Activated CD8-positive, alpha-beta memory T cell treated with anti-CD3 and anti-CD28 coated beads, Interleukin-2, amount 50 U/mL, for 24 hours (primary cell): ENCODE results near the gene CDKN1A.

Experiments
- DNase-seq: peaks from one replicate; pipeline ENCODE4 v3.0.0-alpha.2; 2020; ENCODE audit errors: extremely low read depth

CDKN1A gene

DNA sequence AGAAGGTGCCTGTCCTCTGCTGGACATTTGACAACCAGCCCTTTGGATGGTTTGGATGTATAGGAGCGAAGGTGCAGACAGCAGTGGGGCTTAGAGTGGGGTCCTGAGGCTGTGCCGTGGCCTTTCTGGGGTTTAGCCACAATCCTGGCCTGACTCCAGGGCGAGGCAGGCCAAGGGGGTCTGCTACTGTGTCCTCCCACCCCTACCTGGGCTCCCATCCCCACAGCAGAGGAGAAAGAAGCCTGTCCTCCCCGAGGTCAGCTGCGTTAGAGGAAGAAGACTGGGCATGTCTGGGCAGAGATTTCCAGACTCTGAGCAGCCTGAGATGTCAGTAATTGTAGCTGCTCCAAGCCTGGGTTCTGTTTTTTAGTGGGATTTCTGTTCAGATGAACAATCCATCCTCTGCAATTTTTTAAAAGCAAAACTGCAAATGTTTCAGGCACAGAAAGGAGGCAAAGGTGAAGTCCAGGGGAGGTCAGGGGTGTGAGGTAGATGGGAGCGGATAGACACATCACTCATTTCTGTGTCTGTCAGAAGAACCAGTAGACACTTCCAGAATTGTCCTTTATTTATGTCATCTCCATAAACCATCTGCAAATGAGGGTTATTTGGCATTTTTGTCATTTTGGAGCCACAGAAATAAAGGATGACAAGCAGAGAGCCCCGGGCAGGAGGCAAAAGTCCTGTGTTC lies 1.3 kb upstream of the CDKN1A start:
- DNase-seq: no peak

- no peak for DNase-seq
Observed at GRCh38 chr6:36677753-36678487, 594 bp upstream of the CDKN1A start.

GRCh38 chr6:36679043-36679833 lies 724 bp downstream of the CDKN1A start:
- no peak for DNase-seq

GRCh38 chr6:36682328-36683144 lies 4.0 kb downstream of the CDKN1A start:
- no peak for DNase-seq

- DNase-seq: no peak
Observed at GRCh38 chr6:36683145-36683655, 4.7 kb downstream of the CDKN1A start.

- no peak for DNase-seq
Observed at GRCh38 chr6:36683656-36684446, 5.3 kb downstream of the CDKN1A start.

- DNase-seq: no peak
Observed at GRCh38 chr6:36684447-36684812, 5.9 kb downstream of the CDKN1A start.

- DNase-seq: no peak
Observed at GRCh38 chr6:36685166-36685924, 6.8 kb downstream of the CDKN1A start.

DNA sequence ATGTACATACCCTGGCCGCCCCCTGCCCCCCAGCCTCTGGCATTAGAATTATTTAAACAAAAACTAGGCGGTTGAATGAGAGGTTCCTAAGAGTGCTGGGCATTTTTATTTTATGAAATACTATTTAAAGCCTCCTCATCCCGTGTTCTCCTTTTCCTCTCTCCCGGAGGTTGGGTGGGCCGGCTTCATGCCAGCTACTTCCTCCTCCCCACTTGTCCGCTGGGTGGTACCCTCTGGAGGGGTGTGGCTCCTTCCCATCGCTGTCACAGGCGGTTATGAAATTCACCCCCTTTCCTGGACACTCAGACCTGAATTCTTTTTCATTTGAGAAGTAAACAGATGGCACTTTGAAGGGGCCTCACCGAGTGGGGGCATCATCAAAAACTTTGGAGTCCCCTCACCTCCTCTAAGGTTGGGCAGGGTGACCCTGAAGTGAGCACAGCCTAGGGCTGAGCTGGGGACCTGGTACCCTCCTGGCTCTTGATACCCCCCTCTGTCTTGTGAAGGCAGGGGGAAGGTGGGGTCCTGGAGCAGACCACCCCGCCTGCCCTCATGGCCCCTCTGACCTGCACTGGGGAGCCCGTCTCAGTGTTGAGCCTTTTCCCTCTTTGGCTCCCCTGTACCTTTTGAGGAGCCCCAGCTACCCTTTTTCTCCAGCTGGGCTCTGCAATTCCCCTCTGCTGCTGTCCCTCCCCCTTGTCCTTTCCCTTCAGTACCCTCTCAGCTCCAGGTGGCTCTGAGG lies 7.6 kb downstream of the CDKN1A start:
- no peak for DNase-seq

GRCh38 chr6:36686668-36687513 lies 8.4 kb downstream of the CDKN1A start:
- no peak for DNase-seq

DNA sequence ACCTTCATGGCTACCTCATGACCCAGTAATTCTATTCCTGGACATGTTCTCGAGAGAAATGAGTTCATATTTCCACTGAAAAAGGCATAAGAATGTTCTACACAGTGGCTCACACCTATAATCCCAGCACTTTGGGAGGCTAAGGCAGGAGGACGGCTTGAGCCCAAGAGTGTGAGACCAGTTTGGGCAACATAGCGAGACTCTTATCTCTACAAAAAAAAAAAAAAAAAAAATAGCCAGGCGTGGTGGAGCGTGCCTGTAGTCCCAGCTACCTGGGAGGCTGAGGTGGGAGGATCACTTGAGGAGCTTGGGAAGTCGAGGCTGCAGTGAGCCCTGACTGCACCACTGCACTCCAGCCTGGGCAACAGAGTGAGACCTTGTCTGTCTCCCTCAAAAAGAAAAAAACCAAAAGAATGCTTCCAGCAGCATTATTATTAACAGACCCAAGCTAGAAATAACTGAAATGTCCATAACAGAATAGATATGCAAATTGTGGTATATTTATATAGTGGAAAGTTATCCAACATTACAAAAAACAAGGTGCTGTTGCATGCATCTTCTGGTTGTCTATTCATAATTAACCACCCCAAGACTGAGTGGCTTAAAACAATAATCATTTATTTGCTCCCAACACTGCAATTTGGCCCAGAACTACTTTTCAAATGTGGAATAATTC lies 9.7 kb downstream of the CDKN1A start:
- no peak for DNase-seq

- DNase-seq: no peak
Observed at GRCh38 chr6:36688739-36689075, 10.2 kb downstream of the CDKN1A start.

DNA sequence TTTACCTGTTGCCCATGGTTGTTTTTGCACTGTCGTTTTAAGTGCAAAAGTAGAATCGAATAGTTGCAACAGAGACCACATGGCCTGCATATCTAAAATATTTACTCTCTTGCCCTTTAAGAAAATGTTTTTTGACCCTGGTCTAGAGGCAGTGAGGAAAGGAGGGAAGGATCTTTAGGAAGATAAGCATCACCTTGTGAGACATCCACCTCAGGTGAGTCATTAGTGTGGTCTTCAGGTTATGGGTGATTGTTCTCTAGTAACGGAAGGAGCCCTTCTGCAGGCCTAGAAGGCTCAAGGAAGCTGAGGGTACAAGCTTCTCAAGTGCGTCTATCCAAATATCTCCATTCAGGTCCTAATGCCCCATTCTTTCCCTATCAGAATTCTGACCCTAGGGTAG lies 12.5 kb downstream of the CDKN1A start:
- no peak for DNase-seq

- no peak for DNase-seq
Observed at GRCh38 chr6:36691612-36692011, 13.1 kb downstream of the CDKN1A start.

DNA sequence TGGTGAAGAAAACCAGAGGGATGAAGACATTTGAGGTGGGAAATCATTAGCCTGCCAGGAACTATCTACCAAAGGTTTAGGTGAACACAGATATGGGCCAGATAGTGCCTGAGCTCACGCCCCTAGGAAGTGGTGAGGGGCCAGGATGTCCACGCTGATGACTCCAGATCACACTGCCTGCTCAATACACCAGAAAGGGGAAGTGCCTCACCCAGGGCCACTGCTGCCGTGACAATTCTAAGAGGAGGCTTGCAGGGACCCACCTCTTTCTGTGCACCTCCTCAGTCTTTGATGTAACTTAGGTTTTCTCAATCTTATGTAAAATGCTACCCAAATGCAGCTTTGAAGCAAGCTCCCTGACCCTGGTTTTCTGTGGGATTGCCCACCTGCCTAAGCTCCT lies 13.7 kb downstream of the CDKN1A start:
- no peak for DNase-seq

DNA sequence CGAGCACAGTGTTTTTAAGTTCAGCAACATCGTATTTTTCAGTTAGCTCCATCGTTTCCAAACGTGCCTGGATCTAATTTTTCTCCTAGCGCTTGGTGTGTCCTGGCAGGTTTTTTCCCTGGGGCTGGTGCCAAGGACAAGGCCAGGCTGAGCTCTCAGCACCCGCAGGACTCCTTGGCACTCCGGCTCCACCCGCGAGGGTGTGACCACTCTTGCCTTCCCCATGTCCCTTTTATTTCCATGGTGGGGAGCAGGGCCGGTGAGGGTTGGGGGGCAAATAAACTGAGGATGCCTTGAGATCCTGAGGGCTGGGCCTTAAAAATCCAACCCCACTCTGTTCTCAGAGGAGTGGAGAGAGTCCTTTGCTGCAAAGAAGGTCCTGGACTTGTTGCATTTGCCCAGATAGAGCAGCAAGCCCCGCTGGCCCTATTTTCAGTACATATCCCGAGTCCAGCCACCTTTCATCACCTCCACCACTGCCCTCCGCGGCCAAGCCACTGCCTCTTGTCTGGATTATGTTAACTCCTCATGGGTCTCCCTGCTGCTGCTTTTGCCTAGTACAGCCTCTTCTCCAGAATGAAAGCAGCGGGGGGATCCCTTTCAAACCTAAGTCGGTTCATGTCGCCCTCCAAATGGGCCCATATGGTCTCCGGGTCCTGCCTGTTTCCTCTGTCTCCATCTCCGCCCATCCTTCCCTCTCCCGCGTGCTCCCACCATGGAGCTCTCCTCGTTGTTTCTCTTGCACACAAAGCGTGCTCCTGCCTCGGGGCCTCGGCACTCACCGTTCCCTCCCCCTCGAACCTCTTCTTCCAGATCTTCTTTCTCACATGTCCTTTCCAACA lies 14.6 kb downstream of the CDKN1A start:
- no peak for DNase-seq

DNA sequence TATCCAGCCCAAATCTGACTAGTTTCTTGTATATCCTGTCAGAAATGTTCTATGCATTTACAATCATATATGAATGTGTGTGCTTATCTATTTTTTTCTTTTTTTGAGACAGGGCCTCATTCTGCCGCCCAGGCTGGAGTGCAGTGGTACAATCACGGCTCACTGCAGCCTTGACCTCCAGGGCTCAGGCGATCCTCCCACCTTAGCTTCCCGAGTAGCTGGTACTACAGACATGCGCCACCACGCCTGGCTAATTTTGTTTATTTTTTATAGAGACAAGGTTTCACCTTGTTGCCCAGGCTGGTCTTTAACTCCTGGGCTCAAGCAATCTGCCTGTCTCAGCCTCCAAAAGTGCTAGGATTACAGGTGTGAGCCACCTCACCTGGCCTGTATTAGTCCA lies 16.1 kb downstream of the CDKN1A start:
- DNase-seq: no peak
